NCI-H2107 treated with DMSO at 0.1 percent for 48 hours (cell line): ENCODE measurements around the gene ZDHHC8.

ENCODE experiments used
- DNase-seq: peaks from one replicate; lab custom pipeline; 2025; ENCODE audit not compliant: unreplicated experiment; lab: John Stamatoyannopoulos, UW

ZDHHC8 gene

DNA sequence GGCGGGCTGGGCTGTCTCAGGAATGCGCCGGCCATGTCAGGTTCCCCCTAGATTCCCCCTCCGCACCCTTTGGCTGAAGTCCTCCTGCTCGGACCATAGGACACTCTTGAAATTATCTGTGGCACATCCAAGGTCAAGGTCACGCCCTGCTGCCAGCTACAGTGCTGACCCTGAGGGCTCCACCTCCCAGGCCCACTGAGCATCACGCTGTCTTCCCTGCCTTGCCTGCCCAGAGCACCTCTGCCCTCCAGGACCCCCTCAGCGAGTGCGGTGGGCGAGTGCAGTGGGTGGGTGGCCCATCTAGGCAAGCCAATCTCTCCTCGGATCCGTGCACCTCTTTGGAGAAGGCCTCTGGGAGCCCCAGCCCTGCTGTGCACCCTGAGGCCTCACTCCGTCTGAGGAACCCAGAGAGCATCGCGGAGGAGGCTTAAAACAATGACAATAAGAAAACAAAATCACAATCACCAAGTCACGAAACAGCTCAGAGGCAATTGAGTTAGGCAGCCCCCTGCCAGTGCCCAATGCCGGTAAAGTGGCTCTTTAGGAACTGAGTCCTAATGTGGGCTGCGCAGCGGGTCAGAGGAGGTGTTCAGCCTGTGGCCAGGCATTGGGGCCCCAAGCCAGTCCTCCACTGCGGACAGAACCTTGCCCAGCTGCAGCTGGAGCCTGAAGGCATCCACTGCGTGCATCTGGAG lies 45.8 kb downstream of the ZDHHC8 start:
- DNase-seq, result no peak

GRCh38 chr22:20178075-20178914 lies 46.7 kb downstream of the ZDHHC8 start:
- DNase-seq, result no peak

GRCh38 chr22:20178915-20179227 lies 47.3 kb downstream of the ZDHHC8 start:
- no peak for DNase-seq

- no peak for DNase-seq
These were observed 48.0 kb downstream of the ZDHHC8 start for GRCh38 chr22:20179455-20180244.

DNA sequence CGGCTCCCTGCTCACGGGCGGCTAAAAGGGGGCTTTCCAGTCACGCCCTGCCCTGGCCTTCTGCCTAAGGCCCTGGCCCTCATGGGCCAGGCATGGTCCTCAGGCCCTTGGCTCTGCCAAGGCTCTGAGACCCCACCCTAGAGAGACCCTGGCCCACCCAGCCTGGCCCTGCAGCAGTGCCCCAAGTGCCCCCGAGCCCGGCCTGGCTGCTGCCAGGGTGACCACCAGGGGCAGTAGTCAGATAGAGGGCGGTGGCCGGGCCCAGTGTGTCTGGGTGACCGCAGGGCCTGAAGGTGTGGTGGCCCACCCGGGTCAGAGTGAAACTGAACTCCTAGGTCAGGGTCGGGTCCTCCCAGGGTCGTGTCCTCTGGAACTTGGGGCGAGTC lies 48.6 kb downstream of the ZDHHC8 start:
- no peak for DNase-seq

GRCh38 chr22:20180640-20181039 lies 49.0 kb downstream of the ZDHHC8 start:
- DNase-seq, result no peak

DNA sequence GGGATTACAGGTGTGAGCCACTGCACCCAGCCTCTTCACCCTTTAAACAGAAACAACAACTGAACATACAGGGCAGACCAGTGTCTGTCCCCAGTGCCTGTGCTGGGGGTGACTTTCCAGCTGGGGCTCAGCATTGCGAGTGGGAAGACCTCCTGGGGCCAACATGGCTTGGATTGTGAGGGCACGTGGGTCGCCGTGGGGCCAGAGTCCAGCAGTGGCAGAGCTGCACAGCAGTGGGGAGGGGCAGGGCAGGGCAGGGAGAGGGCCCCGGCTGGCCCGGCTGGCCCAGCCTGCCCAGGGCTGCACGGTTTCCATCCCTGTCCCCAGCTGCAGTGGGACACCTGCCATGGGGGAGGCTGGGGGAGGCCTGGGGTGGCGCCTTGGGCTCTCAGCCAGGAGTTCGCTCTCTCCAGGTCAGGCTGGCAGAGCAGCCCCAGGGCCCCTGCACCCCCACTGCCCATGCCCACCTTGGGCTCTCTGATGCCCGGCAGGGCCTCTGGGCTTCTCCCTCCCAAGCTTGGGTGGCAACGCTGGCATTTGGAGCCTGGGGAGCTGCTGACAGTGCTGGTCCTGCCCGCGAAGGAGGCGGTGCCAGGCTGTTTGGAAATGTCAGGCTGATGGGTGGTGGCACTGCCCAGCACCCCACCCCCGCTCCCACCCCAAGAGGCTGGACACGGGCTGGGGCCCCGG lies 49.7 kb downstream of the ZDHHC8 start:
- DNase-seq, result no peak

- DNase-seq, result no peak
These were observed 50.3 kb downstream of the ZDHHC8 start for GRCh38 chr22:20181884-20182236.

DNA sequence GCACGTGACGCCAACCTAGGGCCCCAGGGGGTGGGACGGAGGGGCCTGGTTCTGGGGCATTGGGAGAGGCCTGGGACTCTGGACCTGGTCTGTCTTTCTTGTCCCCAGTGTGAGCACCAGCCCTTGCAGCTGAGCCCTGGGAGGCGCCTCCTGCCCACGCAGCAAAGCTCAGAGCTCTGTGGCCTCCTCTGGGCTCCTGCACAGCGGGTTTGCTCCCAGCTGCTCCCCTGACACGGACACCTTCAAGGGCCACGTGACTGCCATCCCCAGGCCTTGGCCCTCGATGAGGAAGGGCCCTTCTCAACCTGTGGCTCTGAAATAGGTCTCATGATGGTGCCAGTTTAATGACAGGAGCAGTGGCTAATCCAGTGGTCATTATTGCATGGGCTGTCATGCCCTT lies 50.8 kb downstream of the ZDHHC8 start:
- DNase-seq, result no peak

DNA sequence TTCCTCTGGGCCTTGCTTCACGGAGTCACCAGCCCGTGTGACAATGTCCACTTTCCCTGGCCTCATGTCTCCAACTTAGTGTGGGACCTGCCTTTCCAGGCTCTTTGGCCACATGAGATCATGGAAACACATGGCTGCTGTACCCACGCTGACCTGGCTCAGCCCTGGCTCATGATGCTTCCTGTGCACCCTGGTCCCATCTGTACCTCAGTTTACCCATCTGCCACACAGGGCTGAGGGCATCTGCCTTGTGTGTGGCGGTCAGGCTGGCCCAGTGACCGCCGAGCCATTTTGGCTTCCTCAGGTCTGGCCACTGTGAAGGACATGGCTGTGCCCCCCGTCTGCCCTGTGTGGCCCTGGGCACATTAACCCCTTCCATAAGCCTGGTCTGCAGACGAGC lies 51.5 kb downstream of the ZDHHC8 start:
- DNase-seq, result no peak

- DNase-seq, result no peak
These were observed 52.2 kb downstream of the ZDHHC8 start for GRCh38 chr22:20183823-20184222.

DNA sequence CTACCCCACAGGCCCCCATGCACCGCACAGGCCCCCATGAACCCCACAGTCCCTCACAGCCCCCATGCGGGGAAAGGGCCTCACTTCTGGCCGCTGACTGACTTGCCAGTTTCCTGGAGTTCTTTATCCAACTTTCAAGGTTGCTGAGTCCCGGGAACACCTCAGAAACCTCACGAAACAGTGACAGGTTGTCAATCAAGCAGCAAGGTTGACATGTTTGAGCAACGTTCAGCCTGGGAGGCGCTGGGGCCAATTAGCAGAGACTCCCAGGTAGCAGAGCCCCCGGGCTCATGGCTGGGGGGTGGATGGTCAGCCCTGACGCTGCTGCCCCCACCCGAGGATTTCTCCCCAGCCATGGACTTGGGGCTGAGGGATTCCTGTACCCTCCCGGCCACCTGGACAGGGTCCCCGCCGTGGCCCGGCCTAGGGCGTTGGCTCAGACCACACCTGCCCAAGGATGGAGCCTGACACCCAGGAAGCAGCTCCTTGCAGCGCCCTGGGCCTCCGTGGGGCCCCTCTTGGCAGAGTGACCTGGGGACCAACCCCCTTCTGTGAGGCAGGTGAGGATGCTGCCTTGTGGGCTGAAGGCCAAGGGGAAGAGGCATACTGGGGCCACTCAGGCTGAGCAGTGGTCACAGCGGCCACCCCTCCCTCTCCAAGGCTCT lies 53.0 kb downstream of the ZDHHC8 start:
- no peak for DNase-seq

DNA sequence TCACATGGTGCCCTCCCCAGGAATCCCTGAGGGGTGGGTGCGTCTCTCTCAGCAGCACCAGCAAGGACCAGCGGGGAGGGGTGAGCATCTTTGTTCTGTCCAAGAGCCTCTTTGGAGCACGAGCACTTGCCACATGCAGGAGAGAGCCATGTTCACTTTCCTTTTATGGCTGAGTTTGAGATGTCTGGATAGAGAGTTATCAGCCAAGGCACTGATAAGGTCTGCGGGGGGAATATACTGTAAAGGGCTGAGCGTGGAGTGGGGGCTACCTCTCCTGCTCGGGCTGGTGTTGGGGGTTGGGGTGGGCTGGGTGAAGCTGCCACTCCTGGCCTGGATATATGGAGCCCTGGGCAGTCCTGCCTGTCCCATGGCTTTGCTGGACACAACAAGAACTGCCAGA lies 54.1 kb downstream of the ZDHHC8 start:
- no peak for DNase-seq

DNA sequence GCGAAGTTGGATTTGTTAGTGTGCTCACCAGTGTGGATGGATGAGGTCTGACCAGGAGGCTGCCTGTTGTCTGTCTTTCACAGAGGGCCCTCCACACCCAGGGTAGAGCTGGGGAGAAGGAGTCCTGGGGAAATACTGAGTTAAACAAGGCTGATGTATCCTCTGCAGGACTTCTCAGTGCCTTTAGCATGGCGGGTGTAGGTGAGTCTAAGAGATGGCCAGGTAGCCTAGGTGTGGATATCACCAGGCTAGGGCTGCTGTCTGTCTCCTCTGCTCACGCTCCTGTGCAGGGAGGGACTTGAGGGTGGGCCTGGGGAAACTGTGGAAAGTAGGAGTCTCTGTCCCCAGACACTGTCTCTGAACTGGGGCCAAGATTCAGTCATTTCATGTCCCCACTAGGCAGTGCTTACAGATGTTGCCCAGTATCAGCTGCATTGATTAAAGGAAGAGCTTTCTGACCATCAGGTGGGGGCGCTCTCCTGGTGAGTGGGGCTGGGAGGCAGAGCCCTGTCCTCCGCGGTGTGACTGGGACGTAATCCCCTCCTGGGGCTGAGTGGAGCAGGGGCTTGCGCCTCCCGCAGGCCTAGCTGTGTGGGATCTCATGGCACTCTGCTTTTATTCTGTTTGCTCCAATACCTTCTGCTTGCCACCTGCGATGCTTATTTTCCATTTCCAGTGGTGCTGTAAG lies 54.7 kb downstream of the ZDHHC8 start:
- DNase-seq, result no peak

GRCh38 chr22:20186871-20187546 lies 55.4 kb downstream of the ZDHHC8 start:
- DNase-seq, result no peak

GRCh38 chr22:20187777-20188566 lies 56.4 kb downstream of the ZDHHC8 start:
- no peak for DNase-seq

DNA sequence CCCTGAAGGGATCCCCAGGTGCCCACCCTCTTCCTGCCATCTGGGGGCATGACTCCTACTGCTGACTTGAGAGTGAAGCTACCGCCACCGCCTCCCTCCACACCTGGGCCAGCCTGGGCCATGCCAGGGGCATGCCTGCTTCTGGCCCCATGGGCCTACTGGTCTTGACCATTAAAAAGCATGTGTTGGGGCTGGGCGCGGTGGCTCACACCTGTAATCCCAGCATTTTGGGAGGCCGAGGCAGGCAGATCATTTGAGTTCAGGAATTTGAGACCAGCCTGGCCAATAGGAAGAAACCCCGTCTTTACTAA lies 56.9 kb downstream of the ZDHHC8 start:
- DNase-seq, result no peak

DNA sequence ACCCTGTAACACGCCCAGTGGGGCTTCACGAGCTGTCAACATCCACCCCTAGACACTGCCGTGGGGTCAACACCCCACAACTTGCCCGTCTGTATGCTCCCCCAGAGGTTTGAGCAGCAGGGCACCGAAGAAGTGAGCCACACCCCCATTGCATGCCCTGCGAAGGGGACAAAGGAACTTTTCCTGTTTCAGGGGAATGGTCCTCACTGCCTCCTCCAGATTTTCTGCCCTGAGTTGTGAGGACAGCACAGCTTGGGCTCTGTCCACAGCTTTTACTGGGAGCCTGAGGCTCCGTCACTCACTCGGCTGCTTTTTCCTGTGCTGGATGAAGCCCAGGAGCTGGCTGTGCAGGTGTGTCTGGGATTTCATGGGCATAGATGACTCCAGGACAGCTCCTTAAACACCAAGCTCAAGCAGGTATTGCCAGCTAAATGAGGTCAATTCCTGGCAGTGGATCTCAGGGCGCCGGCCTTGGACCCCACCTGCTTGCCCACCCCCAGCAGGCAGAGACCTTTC lies 59.5 kb downstream of the ZDHHC8 start:
- no peak for DNase-seq

- no peak for DNase-seq
These were observed 60.2 kb downstream of the ZDHHC8 start for GRCh38 chr22:20191803-20192202.
